Measurements from ENCODE around the gene ADARB2.

ADARB2 gene

GRCh38 chr10:1519391-1519790, 217.9 kb downstream of the ADARB2 start:
- TF ChIP-seq CTCF (IDR thresholded peaks at IDR 0.05; ENCODE audit: low read depth, low read length) = no peak
- no peak overlapping the region for H3K4me3 ChIP-seq (ENCODE audit: low read depth, low read length)

GRCh38 chr10:1517684-1518083, 219.6 kb downstream of the ADARB2 start:
- TF ChIP-seq CTCF (IDR thresholded peaks at IDR 0.05; ENCODE audit: low read depth, low read length) = no peak
- no peak overlapping the region for H3K4me3 ChIP-seq (ENCODE audit: low read depth, low read length)

- no peak for TF ChIP-seq CTCF (IDR thresholded peaks at IDR 0.05; ENCODE audit: low read depth, low read length)
- no peak overlapping the region for H3K4me3 ChIP-seq (ENCODE audit: low read depth, low read length)
Measured at GRCh38 chr10:1516492-1517165, 220.7 kb downstream of the ADARB2 start.

GRCh38 chr10:1515780-1516491, 221.4 kb downstream of the ADARB2 start:
- TF ChIP-seq CTCF (IDR thresholded peaks at IDR 0.05; ENCODE audit: low read depth, low read length) = no peak
- H3K4me3 ChIP-seq (ENCODE audit: low read depth, low read length) = no peak overlapping the region

- no peak overlapping the region for H3K4me3 ChIP-seq (ENCODE audit: low read depth, low read length)
- no peak for TF ChIP-seq CTCF (IDR thresholded peaks at IDR 0.05; ENCODE audit: low read depth, low read length)
Measured at GRCh38 chr10:1515121-1515779, 222.1 kb downstream of the ADARB2 start.

GRCh38 chr10:1514681-1515080, 222.6 kb downstream of the ADARB2 start:
- no peak overlapping the region for H3K4me3 ChIP-seq (ENCODE audit: low read depth, low read length)
- TF ChIP-seq CTCF (IDR thresholded peaks at IDR 0.05; ENCODE audit: low read depth, low read length) = no peak

- no peak overlapping the region for H3K4me3 ChIP-seq (ENCODE audit: low read depth, low read length)
- TF ChIP-seq CTCF (IDR thresholded peaks at IDR 0.05; ENCODE audit: low read depth, low read length) = no peak
Measured at GRCh38 chr10:1513221-1513620, 224.1 kb downstream of the ADARB2 start.
